ENCODE data around the gene CTPS2.

Gene CTPS2

GRCh38 chrX:16678689-16679088 lies 33.8 kb downstream of the CTPS2 start:
- no peak for DNase-seq (ENCODE audit: extremely low read depth, insufficient read length)
- no peak for TF ChIP-seq CTCF (IDR thresholded peaks at IDR 0.05; ENCODE audit: insufficient read depth, low read length, poor library complexity, severe bottlenecking)
- Histone ChIP-seq H3K27me3 (replicated peaks; ENCODE audit: control insufficient read depth, insufficient read depth, low read length) (no peaks in the 10 kb centered on the region), H3K36me3 (ENCODE audit: control insufficient read depth, insufficient read depth, low read length) (no peaks in the 10 kb centered on the region; the same call in 1 of the 2 replicates), H3K4me3 (replicated peaks; ENCODE audit: low read depth, low read length) (no peak overlapping the region)

- DNase-seq (ENCODE audit: extremely low read depth, insufficient read length), result no peak
- no peaks in the 10 kb centered on the region; the same call in none of the 2 replicates for H3K36me3 ChIP-seq (ENCODE audit: control insufficient read depth, insufficient read depth, low read length)
- H3K27me3 ChIP-seq (replicated peaks; ENCODE audit: control insufficient read depth, insufficient read depth, low read length), result no peaks in the 10 kb centered on the region
- TF ChIP-seq CTCF (IDR thresholded peaks at IDR 0.05; ENCODE audit: insufficient read depth, low read length, poor library complexity, severe bottlenecking), result peak; percentile 39
- no peak overlapping the region for H3K4me3 ChIP-seq (replicated peaks; ENCODE audit: low read depth, low read length)
Measured at GRCh38 chrX:16671005-16671404, 41.5 kb downstream of the CTPS2 start.

GRCh38 chrX:16666541-16666940 lies 45.9 kb downstream of the CTPS2 start:
- no peak overlapping the region for H3K4me3 ChIP-seq (replicated peaks; ENCODE audit: low read depth, low read length)
- no peak for TF ChIP-seq CTCF (IDR thresholded peaks at IDR 0.05; ENCODE audit: insufficient read depth, low read length, poor library complexity, severe bottlenecking)
- no peaks in the 10 kb centered on the region for H3K27me3 ChIP-seq (replicated peaks; ENCODE audit: control insufficient read depth, insufficient read depth, low read length)
- no peaks in the 10 kb centered on the region; the same call in none of the 2 replicates for H3K36me3 ChIP-seq (ENCODE audit: control insufficient read depth, insufficient read depth, low read length)
- DNase-seq (ENCODE audit: extremely low read depth, insufficient read length), result no peak

GRCh38 chrX:16665089-16665488 lies 47.4 kb downstream of the CTPS2 start:
- Histone ChIP-seq H3K4me3 (replicated peaks; ENCODE audit: low read depth, low read length) (no peak overlapping the region), H3K27me3 (replicated peaks; ENCODE audit: control insufficient read depth, insufficient read depth, low read length) (no peaks in the 10 kb centered on the region), H3K36me3 (ENCODE audit: control insufficient read depth, insufficient read depth, low read length) (no peaks in the 10 kb centered on the region; the same call in none of the 2 replicates)
- DNase-seq (ENCODE audit: extremely low read depth, insufficient read length), result no peak
- no peak for TF ChIP-seq CTCF (IDR thresholded peaks at IDR 0.05; ENCODE audit: insufficient read depth, low read length, poor library complexity, severe bottlenecking)

- DNase-seq (ENCODE audit: extremely low read depth, insufficient read length), result no peak
- no peaks in the 10 kb centered on the region; the same call in none of the 2 replicates for H3K36me3 ChIP-seq (ENCODE audit: control insufficient read depth, insufficient read depth, low read length)
- no peak overlapping the region for H3K4me3 ChIP-seq (replicated peaks; ENCODE audit: low read depth, low read length)
- no peaks in the 10 kb centered on the region for H3K27me3 ChIP-seq (replicated peaks; ENCODE audit: control insufficient read depth, insufficient read depth, low read length)
- peak; percentile 19 for TF ChIP-seq CTCF (IDR thresholded peaks at IDR 0.05; ENCODE audit: insufficient read depth, low read length, poor library complexity, severe bottlenecking)
Measured at GRCh38 chrX:16664626-16665025, 47.8 kb downstream of the CTPS2 start.

- Histone ChIP-seq H3K4me3 (replicated peaks; ENCODE audit: low read depth, low read length) (no peak overlapping the region), H3K27me3 (replicated peaks; ENCODE audit: control insufficient read depth, insufficient read depth, low read length) (no peaks in the 10 kb centered on the region), H3K36me3 (ENCODE audit: control insufficient read depth, insufficient read depth, low read length) (no peaks in the 10 kb centered on the region; the same call in 1 of the 2 replicates)
- TF ChIP-seq CTCF (IDR thresholded peaks at IDR 0.05; ENCODE audit: insufficient read depth, low read length, poor library complexity, severe bottlenecking), result no peak
- DNase-seq (ENCODE audit: extremely low read depth, insufficient read length), result no peak
Measured at GRCh38 chrX:16664074-16664473, 48.4 kb downstream of the CTPS2 start.

Measured in GM06990 (cell line).